Measurements from ENCODE around the gene GLTP.

GRCh38 chr12:109828754-109829511, 51.4 kb downstream of the GLTP start:
- no peak for TF ChIP-seq POLR2A (IDR thresholded peaks at IDR 0.05)
- TF ChIP-seq, protein P1, sequence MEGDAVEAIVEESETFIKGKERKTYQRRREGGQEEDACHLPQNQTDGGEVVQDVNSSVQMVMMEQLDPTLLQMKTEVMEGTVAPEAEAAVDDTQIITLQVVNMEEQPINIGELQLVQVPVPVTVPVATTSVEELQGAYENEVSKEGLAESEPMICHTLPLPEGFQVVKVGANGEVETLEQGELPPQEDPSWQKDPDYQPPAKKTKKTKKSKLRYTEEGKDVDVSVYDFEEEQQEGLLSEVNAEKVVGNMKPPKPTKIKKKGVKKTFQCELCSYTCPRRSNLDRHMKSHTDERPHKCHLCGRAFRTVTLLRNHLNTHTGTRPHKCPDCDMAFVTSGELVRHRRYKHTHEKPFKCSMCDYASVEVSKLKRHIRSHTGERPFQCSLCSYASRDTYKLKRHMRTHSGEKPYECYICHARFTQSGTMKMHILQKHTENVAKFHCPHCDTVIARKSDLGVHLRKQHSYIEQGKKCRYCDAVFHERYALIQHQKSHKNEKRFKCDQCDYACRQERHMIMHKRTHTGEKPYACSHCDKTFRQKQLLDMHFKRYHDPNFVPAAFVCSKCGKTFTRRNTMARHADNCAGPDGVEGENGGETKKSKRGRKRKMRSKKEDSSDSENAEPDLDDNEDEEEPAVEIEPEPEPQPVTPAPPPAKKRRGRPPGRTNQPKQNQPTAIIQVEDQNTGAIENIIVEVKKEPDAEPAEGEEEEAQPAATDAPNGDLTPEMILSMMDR (IDR thresholded peaks at IDR 0.05) = no peak
